ENCODE results near the gene RHBDL1. TPM values are rescaled to one million over a fixed set of nuclear protein-coding genes. Genes with fewer than 3 reads are reported as not detected.
A peak's percentile ranks its signal among the peaks of the same experiment; 100 is the strongest.

Gene RHBDL1
- total RNA-seq, 1 experiment from 2014 or later, result 1.7 TPM

DNA sequence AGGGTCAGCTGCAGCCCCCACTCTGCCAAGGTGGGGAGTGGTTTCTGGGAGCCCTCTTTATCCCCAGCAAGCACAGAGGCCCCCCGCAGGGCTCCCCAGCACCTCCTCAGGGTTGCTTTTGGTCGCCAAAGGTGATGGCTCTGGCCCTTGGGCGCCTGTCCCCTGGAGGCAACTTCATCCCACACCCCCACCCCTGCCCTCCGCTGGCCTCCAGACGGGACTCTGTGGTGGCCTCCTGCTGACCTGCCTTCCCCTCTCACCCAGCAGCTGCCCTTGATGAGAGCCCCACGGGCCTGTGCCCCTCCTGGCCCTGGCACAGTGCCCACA, 15.4 kb upstream of the RHBDL1 start:
- CTCF ChIA-PET, result no interaction called here

DNA sequence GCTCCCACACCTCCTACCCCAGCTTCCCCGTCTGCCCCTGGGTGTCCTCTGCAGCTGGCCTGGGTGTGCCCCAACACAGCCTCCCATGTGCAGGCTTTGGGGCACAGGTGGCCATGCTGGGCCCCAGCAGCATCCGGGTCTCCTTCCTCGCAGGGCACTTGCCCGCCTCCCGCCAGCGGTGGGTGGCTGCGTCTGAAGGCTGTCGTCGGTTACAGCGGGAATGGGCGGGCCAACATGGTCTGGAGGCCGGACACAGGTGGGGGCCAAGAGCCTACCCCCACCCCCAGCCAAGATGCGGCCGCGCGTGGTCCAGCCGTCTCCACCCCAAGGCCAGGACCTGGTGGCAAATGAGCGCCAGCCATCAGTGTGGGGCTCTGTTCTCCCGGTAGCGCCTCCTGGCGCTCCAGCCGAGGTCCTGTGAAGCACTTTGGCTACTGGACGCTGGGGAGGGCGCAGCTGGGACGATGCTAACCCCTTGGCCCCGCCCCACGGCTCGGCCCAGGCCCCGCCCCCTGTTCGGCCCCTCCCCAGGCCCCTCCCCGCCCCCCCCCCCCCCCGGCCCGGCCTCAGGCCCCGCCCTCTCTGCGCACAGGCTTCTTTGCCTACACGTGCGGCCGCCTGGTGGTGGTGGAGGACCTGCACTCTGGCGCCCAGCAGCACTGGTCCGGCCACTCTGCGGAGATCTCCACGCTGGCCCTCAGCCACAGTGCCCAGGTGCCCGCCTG, 14.8 kb upstream of the RHBDL1 start:
- CTCF ChIA-PET, result interaction anchor here (0.6 kb wide), 1 partner anchor 70 kb away, joined by 3 read pairs; no protein-coding TSS in a partner anchor
- intact Hi-C loops (cut with micrococcal nuclease), result no loop called here
- peak overlapping the region; percentile 42; the same call in 1 of the 2 replicates for H3K4me3 ChIP-seq (ENCODE audit: low read length)
- no peaks in the 10 kb centered on the region for H3F3A ChIP-seq (ENCODE audit: low read length, unreplicated experiment)
- POLR2A ChIA-PET (ENCODE audit: unreplicated experiment), result no interaction called here
- H3K27ac ChIP-seq (ENCODE audit: low read length), result no peak overlapping the region
- no peaks in the 10 kb centered on the region for H3K79me2 ChIP-seq (ENCODE audit: low read length)
- ATAC-seq, result peak; percentile 90
- TF ChIP-seq EZH2 (IDR thresholded peaks at IDR 0.05; ENCODE audit: low read length, unreplicated experiment), result no peak
- TF ChIP-seq, protein P1, sequence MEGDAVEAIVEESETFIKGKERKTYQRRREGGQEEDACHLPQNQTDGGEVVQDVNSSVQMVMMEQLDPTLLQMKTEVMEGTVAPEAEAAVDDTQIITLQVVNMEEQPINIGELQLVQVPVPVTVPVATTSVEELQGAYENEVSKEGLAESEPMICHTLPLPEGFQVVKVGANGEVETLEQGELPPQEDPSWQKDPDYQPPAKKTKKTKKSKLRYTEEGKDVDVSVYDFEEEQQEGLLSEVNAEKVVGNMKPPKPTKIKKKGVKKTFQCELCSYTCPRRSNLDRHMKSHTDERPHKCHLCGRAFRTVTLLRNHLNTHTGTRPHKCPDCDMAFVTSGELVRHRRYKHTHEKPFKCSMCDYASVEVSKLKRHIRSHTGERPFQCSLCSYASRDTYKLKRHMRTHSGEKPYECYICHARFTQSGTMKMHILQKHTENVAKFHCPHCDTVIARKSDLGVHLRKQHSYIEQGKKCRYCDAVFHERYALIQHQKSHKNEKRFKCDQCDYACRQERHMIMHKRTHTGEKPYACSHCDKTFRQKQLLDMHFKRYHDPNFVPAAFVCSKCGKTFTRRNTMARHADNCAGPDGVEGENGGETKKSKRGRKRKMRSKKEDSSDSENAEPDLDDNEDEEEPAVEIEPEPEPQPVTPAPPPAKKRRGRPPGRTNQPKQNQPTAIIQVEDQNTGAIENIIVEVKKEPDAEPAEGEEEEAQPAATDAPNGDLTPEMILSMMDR (conservative IDR thresholded peaks at IDR 0.05; ENCODE audit: low read depth, low read length), result peak; percentile 36
- H3K9me3 ChIP-seq (ENCODE audit: low read length), result no peaks in the 10 kb centered on the region
- peak overlapping the region; percentile 65 for H3K4me2 ChIP-seq (ENCODE audit: low read length)
- H3K9ac ChIP-seq (ENCODE audit: low read length), result 0 out of 2 replicates have a peak overlapping the region, but pooled peaks have one; percentile 25
- H2AFZ ChIP-seq (ENCODE audit: low read length), result no peak overlapping the region
- no TSS peak for BruUV-seq (replicated peaks)
- no peaks in the 10 kb centered on the region for H3K9me2 ChIP-seq (replicated peaks; ENCODE audit: low read length)
- DNase-seq, result peak; percentile 79
- no peaks in the 10 kb centered on the region for H3K36me3 ChIP-seq (ENCODE audit: low read depth, low read length)
- no peaks in the 10 kb centered on the region for H3K27me3 ChIP-seq (ENCODE audit: low read length)
- H3K4me1 ChIP-seq (ENCODE audit: insufficient read depth, low read length), result peaks cover 5% of the 10 kb centered on the region
- no peaks in the 10 kb centered on the region for H4K20me1 ChIP-seq (ENCODE audit: low read length)

More for the DNA sequence above, 15.4 kb upstream of the RHBDL1 start:
- Histone ChIP-seq H3K36me3 (ENCODE audit: low read depth, low read length) (no peaks in the 10 kb centered on the region), H3K79me2 (ENCODE audit: low read length) (no peaks in the 10 kb centered on the region), H3K27ac (ENCODE audit: low read length) (no peak overlapping the region), H4K20me1 (ENCODE audit: low read length) (no peaks in the 10 kb centered on the region), H3K9me3 (ENCODE audit: low read length) (no peaks in the 10 kb centered on the region), H3K4me3 (ENCODE audit: low read length) (no peak overlapping the region), H3K9ac (ENCODE audit: low read length) (no peak overlapping the region), H3F3A (ENCODE audit: low read length, unreplicated experiment) (no peaks in the 10 kb centered on the region), H3K4me1 (ENCODE audit: insufficient read depth, low read length) (peaks cover 5% of the 10 kb centered on the region), H3K4me2 (ENCODE audit: low read length) (no peak overlapping the region), H3K9me2 (replicated peaks; ENCODE audit: low read length) (no peaks in the 10 kb centered on the region), H3K27me3 (ENCODE audit: low read length) (no peaks in the 10 kb centered on the region), H2AFZ (ENCODE audit: low read length) (no peak overlapping the region)
- ATAC-seq (no peak), DNase-seq (no peak)
- POLR2A ChIA-PET (ENCODE audit: unreplicated experiment), result no interaction called here
- no peak for TF ChIP-seq EZH2phosphoT487 (IDR thresholded peaks at IDR 0.05; ENCODE audit: borderline replicate concordance, low read length)
- TF ChIP-seq, protein P1 (conservative IDR thresholded peaks at IDR 0.05; ENCODE audit: low read depth, low read length), result no peak
- TF ChIP-seq EZH2 (IDR thresholded peaks at IDR 0.05; ENCODE audit: low read length, unreplicated experiment), result no peak
- intact Hi-C loops (cut with micrococcal nuclease), result no loop called here
- no TSS peak for BruUV-seq (replicated peaks)

- H3K4me3 ChIP-seq (ENCODE audit: low read length), result peak overlapping the region; percentile 42; the same call in 1 of the 2 replicates
- H3K9me2 ChIP-seq (replicated peaks; ENCODE audit: low read length), result no peaks in the 10 kb centered on the region
- H3K4me2 ChIP-seq (ENCODE audit: low read length), result peak overlapping the region; percentile 65
- BruUV-seq (replicated peaks), result TSS peak; percentile 21
- TF ChIP-seq EZH2 (IDR thresholded peaks at IDR 0.05; ENCODE audit: low read length, unreplicated experiment), result no peak
- no peak for TF ChIP-seq EZH2phosphoT487 (IDR thresholded peaks at IDR 0.05; ENCODE audit: borderline replicate concordance, low read length)
- TF ChIP-seq, protein P1 (conservative IDR thresholded peaks at IDR 0.05; ENCODE audit: low read depth, low read length), result no peak
- H3K79me2 ChIP-seq (ENCODE audit: low read length), result no peaks in the 10 kb centered on the region
- DNase-seq (no peak), ATAC-seq (peak; percentile 7; the same call in 1 of the 2 replicates)
- no peaks in the 10 kb centered on the region for H3K27me3 ChIP-seq (ENCODE audit: low read length)
- no peaks in the 10 kb centered on the region for H3K36me3 ChIP-seq (ENCODE audit: low read depth, low read length)
- H3K9me3 ChIP-seq (ENCODE audit: low read length), result no peaks in the 10 kb centered on the region
- POLR2A ChIA-PET (ENCODE audit: unreplicated experiment), result no interaction called here
- H3K4me1 ChIP-seq (ENCODE audit: insufficient read depth, low read length), result peaks cover 5% of the 10 kb centered on the region
- no peak overlapping the region for H3K27ac ChIP-seq (ENCODE audit: low read length)
- intact Hi-C loops (cut with micrococcal nuclease), result no loop called here
- no peak overlapping the region for H2AFZ ChIP-seq (ENCODE audit: low read length)
- H3F3A ChIP-seq (ENCODE audit: low read length, unreplicated experiment), result no peaks in the 10 kb centered on the region
- H3K9ac ChIP-seq (ENCODE audit: low read length), result peak overlapping the region; percentile 25; the same call in 1 of the 2 replicates
- no peaks in the 10 kb centered on the region for H4K20me1 ChIP-seq (ENCODE audit: low read length)
- CTCF ChIA-PET, result interaction anchor here (0.6 kb wide), 1 partner anchor 71 kb away, joined by 3 read pairs; no protein-coding TSS in a partner anchor
Observed at GRCh38 chr16:661184-661821, 14.2 kb upstream of the RHBDL1 start.

All from PC-3 (cell line).